ENCODE measurements around the gene GNG12. TPM values are rescaled to one million over a fixed set of nuclear protein-coding genes. Genes with fewer than 3 reads are reported as not detected.
"Not testable (repeated sequence)": the region's sequence is repeated elsewhere in the genome, so short reads cannot be mapped to it uniquely, and the experiment has no call there.

The GNG12 gene
- total RNA-seq, 1 experiment from 2014 or later = 144 TPM

GRCh38 chr1:67685067-67685557 lies 148.2 kb downstream of the GNG12 start, which contains the start of gene GADD45A:
TSS of gene GADD45A (plus strand) at chr1:67685201. CDS start at chr1:67685495, 294 bp downstream.
- peak; percentile 99 for DNase-seq (ENCODE audit: low read depth)

DNA sequence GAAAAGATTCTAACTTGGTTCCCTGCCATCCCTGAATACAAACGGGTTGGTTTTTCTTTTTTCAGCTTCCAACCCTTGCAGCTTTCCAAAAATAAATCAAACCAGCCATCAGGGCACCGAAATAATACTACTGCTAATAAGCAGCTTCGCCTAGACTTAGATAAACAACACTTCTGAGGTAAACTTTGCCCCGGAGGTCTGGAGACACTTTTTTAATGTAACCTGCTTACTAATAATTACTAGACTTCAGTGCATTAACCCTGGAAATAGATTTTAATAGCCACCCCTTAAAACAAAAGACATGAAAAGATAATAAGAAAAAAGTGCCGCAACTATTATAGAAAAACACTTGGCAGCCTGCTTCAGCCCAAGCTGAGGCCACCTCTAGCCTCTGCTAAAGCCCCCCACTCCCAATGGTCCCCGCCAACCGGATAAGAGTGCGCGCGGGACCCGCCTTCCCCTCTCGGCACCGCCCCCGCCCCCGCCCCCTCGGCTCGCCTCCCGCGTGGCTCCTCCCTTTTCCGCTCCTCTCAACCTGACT lies 148.7 kb downstream of the GNG12 start:
- no peak for DNase-seq (ENCODE audit: low read depth)

- DNase-seq (ENCODE audit: low read depth) = peak; percentile 74
Observed at GRCh38 chr1:67683766-67684525, 149.3 kb downstream of the GNG12 start.

DNA sequence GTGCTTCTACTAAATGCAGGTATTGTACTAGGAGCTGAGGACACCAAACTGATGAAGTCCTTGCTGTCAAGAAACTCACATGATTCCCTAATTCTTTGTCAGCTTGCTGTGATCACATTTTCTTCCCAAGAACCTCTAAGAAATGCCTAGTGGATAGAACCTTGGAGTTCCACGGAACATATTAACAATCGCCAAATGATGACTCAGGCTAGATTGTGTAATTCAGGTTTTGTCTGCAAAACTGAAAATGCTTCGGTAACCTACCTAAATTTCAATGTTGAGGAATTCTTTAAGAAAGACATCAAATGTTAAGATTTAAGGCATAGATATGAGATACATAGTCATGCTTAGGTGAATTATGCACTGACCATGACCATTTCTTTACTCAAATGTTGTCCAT lies 150.0 kb downstream of the GNG12 start:
- DNase-seq (ENCODE audit: low read depth) = peak; percentile 70

DNA sequence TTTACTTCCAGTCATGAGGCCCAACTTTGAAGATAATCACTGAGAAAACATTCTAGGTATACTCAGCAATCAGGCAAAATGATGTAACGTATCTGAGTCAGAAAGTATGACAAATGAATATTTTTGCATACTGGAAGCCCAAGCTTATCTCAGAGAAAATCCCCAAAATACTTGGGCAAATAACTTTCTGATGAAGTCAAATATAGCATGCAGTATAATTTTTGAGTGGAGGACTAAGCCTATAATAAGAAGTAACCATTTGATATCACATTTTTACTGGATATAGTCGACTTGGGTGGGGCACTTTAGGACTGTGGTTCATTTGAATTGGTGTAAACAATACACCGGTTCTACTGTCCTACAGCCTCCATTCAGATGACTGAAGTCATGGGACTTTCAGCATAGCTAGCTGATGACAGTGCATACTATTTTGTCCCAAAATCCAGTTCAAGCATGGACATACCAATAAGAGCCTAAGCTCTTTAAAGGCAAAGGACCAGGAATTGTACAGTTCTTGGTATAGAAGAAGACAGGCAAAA lies 150.5 kb downstream of the GNG12 start:
- peak; percentile 84 for DNase-seq (ENCODE audit: low read depth)

- DNase-seq (ENCODE audit: low read depth) = no peak
Observed at GRCh38 chr1:67680486-67680885, 152.8 kb downstream of the GNG12 start.

DNA sequence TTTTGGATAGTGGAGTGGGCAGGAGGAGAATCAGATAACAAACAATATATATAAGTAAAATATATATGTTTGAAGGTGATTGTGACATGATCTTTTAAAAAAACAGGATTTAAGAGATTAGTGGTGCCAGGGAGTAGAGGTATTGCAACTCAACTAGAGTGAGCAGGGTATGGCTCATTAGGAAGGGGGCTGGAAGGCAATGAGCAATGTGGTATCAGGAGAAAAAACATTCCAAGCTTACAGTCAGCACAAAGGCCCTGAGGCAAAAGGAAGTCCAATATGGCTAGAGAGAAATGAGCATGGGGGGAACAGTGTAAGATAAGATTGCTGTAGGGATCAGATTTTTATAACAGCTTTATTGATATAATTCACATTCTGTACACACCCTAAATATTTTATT lies 153.6 kb downstream of the GNG12 start:
- DNase-seq (ENCODE audit: low read depth) = peak; percentile 68

DNA sequence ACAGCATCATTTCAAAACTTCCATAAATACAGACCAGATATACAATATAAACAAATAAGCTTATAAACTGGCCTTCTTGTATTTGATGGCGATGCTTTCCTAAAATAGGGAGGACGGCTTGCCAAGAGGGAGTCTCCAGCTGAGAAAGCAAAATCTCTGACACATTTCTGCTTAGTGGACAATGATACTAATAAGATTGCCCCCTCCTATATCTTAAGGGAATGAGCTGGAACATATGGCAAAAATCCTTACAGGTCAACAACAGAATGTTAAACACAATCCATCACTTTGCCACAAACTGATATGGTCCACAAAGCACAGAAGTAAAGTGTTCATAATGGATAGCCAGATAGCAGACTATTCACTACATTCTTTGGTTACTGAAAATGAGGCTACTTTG lies 155.3 kb downstream of the GNG12 start:
- no peak for DNase-seq (ENCODE audit: low read depth)

GRCh38 chr1:67677408-67677807 lies 155.9 kb downstream of the GNG12 start:
- no peak for DNase-seq (ENCODE audit: low read depth)

- DNase-seq (ENCODE audit: low read depth) = no peak
Observed at GRCh38 chr1:67676946-67677345, 156.3 kb downstream of the GNG12 start.

DNA sequence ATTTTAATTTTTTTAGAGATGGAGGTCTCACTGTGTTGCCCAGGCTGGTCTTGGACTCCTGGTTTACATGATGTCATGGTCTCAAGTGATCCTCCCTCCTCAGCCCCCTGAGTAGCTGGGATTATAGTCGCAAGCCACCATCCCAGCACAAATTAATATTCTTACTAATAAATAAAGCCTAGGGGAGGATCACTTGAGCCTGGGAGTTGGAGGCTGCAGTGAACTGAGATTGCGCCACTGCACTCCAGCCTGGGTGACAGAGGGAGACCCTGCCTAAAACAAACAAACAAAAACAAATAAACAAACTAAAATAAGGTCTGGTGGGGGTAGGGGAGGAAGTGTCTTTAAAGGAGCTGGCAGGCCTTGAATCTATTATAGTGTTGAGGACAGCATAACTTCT lies 157.0 kb downstream of the GNG12 start:
- no peak for DNase-seq (ENCODE audit: low read depth)

GRCh38 chr1:67675800-67676199 lies 157.5 kb downstream of the GNG12 start:
- DNase-seq (ENCODE audit: low read depth) = no peak

GRCh38 chr1:67674260-67675011 lies 158.8 kb downstream of the GNG12 start:
- peak; percentile 70 for DNase-seq (ENCODE audit: low read depth)

DNA sequence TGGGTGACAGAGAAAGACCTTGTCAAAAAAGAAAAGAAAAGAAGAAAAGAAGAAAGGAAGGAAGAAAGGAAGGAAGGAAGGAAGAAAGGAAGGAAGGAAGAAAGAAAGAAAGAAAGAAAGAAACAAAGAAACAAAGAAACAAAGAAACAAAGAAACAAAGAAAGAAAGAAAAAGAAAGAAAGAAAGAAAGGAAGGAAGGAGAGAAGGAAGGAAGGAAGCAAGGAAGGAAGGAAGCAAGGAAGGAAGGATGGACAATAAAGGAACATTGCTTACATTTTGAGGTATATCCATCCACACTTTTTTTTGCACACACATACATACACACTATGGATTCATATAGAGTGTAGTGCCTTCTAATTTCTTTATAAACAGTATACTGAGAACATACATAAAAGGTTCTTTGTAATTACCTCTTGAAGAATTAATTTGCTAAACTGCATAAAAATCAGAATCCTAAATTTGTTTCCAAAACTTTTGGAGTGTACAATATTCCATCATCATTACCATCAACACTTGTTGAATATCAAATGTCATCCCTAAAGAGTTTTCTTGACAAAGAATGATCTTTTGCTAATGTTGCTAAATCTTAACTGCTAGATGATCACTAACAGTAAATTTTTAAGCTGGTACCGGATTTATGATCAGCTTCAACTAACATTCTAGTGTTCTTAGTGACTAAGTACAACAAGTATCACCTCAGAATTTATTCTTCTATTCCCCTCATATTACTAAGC lies 159.6 kb downstream of the GNG12 start:
- no peak for DNase-seq (ENCODE audit: low read depth)

DNA sequence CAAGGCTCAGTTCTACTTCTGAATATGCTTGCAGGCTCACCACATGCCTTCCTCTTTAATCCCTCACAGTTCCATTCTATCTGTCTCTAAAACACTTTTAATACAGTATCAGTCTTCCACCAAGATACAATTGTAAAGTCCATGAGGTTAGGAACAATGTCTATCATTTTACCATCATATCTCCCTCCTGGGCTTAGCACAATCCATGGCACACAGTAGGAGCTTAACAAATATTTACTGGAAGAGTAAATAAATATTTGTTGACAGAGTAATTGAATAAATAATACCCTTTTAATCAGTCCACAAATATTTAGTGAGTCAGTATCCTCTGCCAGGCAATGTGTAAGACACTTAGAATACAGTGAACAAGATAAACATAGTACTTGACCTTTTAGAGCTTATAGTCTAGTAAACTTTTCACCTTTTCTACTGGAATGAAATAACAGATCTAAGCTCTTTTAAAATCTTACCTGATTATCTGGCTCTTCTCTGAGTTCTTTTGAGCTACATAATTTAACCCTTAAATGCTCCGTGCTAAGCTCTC lies 160.9 kb downstream of the GNG12 start:
- DNase-seq (ENCODE audit: low read depth) = no peak

DNA sequence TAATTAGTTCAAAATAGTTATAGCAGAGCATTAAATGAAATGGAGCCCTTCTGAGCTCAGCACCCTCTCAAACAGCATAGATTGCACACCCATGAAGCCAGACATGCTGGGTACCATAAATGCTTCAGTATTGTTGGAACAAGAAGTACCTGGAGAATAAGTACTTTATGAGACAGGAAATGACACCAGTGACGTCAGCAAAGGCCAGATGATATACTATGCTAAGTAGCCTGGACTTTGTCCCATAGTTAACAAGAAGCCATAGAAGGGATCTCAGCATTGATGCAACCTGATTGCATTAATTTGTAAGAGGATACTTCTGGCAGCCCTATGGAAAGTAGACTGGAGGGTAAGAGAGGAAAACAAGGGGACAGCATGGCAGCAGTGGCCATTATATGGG lies 164.6 kb downstream of the GNG12 start:
- no peak for DNase-seq (ENCODE audit: low read depth)

GRCh38 chr1:67666636-67667035 lies 166.6 kb downstream of the GNG12 start:
- no peak for DNase-seq (ENCODE audit: low read depth)

GRCh38 chr1:67665307-67665706 lies 168.0 kb downstream of the GNG12 start:
- not testable (repeated sequence) for DNase-seq (ENCODE audit: low read depth)

- DNase-seq (ENCODE audit: low read depth) = no peak
Observed at GRCh38 chr1:67664048-67664447, 169.2 kb downstream of the GNG12 start.

GRCh38 chr1:67662884-67663283 lies 170.4 kb downstream of the GNG12 start:
- DNase-seq (ENCODE audit: low read depth) = no peak

DNA sequence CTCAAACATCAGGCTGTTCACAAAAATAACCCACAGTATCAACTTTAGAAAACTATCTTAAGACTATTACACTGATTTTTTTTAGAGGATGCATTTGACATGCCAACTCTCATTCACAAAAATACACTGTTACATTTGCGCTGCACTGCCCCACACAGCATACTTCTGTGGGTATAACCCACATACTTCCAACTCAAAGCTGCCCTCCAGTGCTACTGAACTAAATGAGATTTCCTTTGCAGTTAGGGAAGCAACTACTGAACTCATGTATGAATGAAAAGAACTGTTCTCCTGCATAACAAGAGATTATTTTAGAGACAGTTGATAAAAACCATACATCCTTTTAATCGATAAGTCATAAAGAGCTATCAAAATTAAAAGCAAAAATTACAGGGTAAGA lies 174.0 kb downstream of the GNG12 start:
- no peak for DNase-seq (ENCODE audit: low read depth)

Measured in HT1080 (cell line).